ENCODE data around the gene GUCY2C.

Gene GUCY2C

DNA sequence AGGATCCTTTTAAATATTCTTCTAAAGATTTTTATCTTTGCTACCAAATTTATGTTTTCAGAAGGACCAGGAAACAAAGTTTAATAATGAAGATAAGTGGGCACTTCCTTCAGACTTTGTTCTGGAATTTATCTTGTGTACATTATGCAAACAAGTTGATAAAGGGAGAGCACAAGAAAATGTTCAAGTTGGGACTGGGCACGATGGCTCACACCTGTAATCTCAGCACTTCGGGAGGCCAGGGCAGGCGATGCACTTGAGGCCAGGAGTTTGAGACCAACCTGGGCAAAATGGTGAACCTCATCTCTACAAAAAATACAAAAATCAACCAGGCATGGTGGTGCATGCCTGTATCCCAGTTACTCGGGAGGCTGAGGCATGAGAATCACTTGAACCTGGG lies 133.4 kb downstream of the GUCY2C start:
- Mint-ChIP-seq H3K27ac (no peak overlapping the region), H3K4me1 (peaks cover 16% of the 10 kb centered on the region), H3K27me3 (no peaks in the 10 kb centered on the region), H3K36me3 (no peaks in the 10 kb centered on the region), H3K9me3 (no peaks in the 10 kb centered on the region), H3K4me3 (no peak overlapping the region)
- DNase-seq (ENCODE audit: low spot score in 2 of 2) (no peak), ATAC-seq (ENCODE audit: low read depth) (no peak)

All from memory B cell (primary cell).